ENCODE data around the gene EFNB2. TPM values are rescaled to one million over a fixed set of nuclear protein-coding genes. Genes with fewer than 3 reads are reported as not detected.

The EFNB2 gene
- total and polyA plus RNA-seq, 9 of the 15 experiments (the other 6 are each of a cell fraction or from before 2014, with no cell fraction given): 0.01 to 0.29 (median 0.18) TPM

GRCh38 chr13:106445996-106446395, 89.5 kb downstream of the EFNB2 start:
- Histone ChIP-seq H3K4me3 (no peak overlapping the region), H3K9ac (ENCODE audit: insufficient read depth in 1 of 2, low read depth in 2 of 2, low read length in 2 of 2) (no peak overlapping the region), H3K79me2 (ENCODE audit: control insufficient read depth, insufficient read depth, low read length) (no peaks in the 10 kb centered on the region), H3K9me1 (ENCODE audit: control insufficient read depth, insufficient read depth, low read length) (no peaks in the 10 kb centered on the region), H2AFZ (ENCODE audit: low read depth, low read length) (no peak overlapping the region), H3K27ac (ENCODE audit: extremely low read depth, low read depth, low read length) (no peak overlapping the region), H3K4me2 (ENCODE audit: insufficient read depth, low read length) (no peak overlapping the region), H3K27me3 (ENCODE audit: control insufficient read depth in 2 of 2, insufficient read depth in 2 of 2, low read length in 2 of 2) (no peaks in the 10 kb centered on the region), H4K20me1 (replicated peaks; ENCODE audit: control insufficient read depth, insufficient read depth, low read length) (no peaks in the 10 kb centered on the region), H3K9me3 (replicated peaks; ENCODE audit: control insufficient read depth, insufficient read depth, low read depth, low read length) (no peaks in the 10 kb centered on the region), H3K4me1 (replicated peaks in 1 of 2; ENCODE audit: control insufficient read depth in 2 of 2, insufficient read depth in 2 of 2, low read length in 2 of 2) (no peaks in the 10 kb centered on the region), H3K36me3 (ENCODE audit: control insufficient read depth, insufficient read depth, low read length) (no peaks in the 10 kb centered on the region)
- TF ChIP-seq PTTG1 (tag; IDR thresholded peaks at IDR 0.05; ENCODE audit: low read depth) (no peak), TCF15 (CRISPR knock-in tag; IDR thresholded peaks at IDR 0.05) (no peak), FIP1L1 (IDR thresholded peaks at IDR 0.05; ENCODE audit: low read depth, low read length, poor library complexity, severe bottlenecking) (no peak), ZNF324 (CRISPR knock-in tag; IDR thresholded peaks at IDR 0.05) (no peak), ZNF586 (CRISPR knock-in tag; conservative IDR thresholded peaks at IDR 0.05) (no peak), ZNF224 (CRISPR knock-in tag; IDR thresholded peaks at IDR 0.05) (no peak), FOXJ3 (CRISPR knock-in tag; IDR thresholded peaks at IDR 0.05) (no peak), E2F4 (CRISPR knock-in tag; IDR thresholded peaks at IDR 0.05; ENCODE audit: low read depth) (no peak), ZSCAN29 (IDR thresholded peaks at IDR 0.05) (no peak), ZBTB12 (CRISPR knock-in tag; IDR thresholded peaks at IDR 0.05) (no peak), ZNF561 (CRISPR knock-in tag; conservative IDR thresholded peaks at IDR 0.05) (no peak), SPI1 (IDR thresholded peaks at IDR 0.05; ENCODE audit: borderline replicate concordance, low read depth, low read length) (no peak), ARHGAP35 (IDR thresholded peaks at IDR 0.05; ENCODE audit: partially characterized antibody) (no peak), ARID2 (IDR thresholded peaks at IDR 0.05) (no peak)
- intact Hi-C loops (cut with micrococcal nuclease) (no loop called here), in situ Hi-C loops (cut with MboI) (no loop called here)
- no peak for FAIRE-seq
- WGBS (ENCODE audit: insufficient coverage, low coverage, missing lambda C conversion rate): 0% methylated on average over 4 of the region's 4 CpGs
- BruUV-seq (replicated peaks): no TSS peak
- ATAC-seq: no peak
- CTCF ChIA-PET (ENCODE audit: low intra/inter-chr PET ratio): no interaction called here
- POLR2A ChIA-PET: no interaction called here
- DNase-seq (ENCODE audit: extremely low read depth in 1 of 4, low spot score in 3 of 4): no peak

All from K562 (cell line).